DOHH2 (cell line): ENCODE data around the gene KRT39.

Experiments
- H3F3A ChIP-seq: fragments of 200-600 bp; sonication (generic), shearing (Covaris generic); 2 replicates; pipeline ENCODE4 v1.6.0; 2016; ENCODE audit warnings: antibody characterized with exemption, mild to moderate bottlenecking; ENCODE audit not compliant: control insufficient read depth, insufficient read depth
- H3K27ac ChIP-seq: fragments of 200-600 bp; sonication (generic); 2 replicates; pipeline ENCODE4 v1.5.1; 2014; ENCODE audit warnings: low read depth, mild to moderate bottlenecking, low read length, moderate library complexity
- H3K27me3 ChIP-seq: fragments of 200-600 bp; sonication (generic); 2 replicates; pipeline ENCODE4 v1.6.1; 2014; ENCODE audit warnings: mild to moderate bottlenecking, low read length, mixed read lengths; ENCODE audit not compliant: control insufficient read depth
- H3K36me3 ChIP-seq: fragments of 200-600 bp; sonication (generic); 2 replicates; pipeline ENCODE4 v1.6.1; 2014; ENCODE audit warnings: mild to moderate bottlenecking, low read length, moderate library complexity, mixed read lengths; ENCODE audit not compliant: control insufficient read depth
- H3K4me1 ChIP-seq: fragments of 200-600 bp; sonication (generic); 2 replicates; pipeline ENCODE4 v1.6.1; 2014; ENCODE audit warnings: mild to moderate bottlenecking, low read length, mixed read lengths; ENCODE audit not compliant: control insufficient read depth
- H3K4me2 ChIP-seq: fragments of 200-600 bp; sonication (generic); 2 replicates; pipeline ENCODE4 v1.6.0; 2014; ENCODE audit warnings: mild to moderate bottlenecking, low read length, moderate library complexity
- H3K4me3 ChIP-seq: fragments of 200-600 bp; sonication (generic); 2 replicates; pipeline ENCODE4 v1.5.1; 2014; ENCODE audit warnings: mild to moderate bottlenecking, low read length, mixed read lengths
- H3K79me2 ChIP-seq: fragments of 200-600 bp; sonication (generic); 2 replicates; pipeline ENCODE4 v1.6.1; 2014; ENCODE audit warnings: mild to moderate bottlenecking, low read length, mixed read lengths; ENCODE audit not compliant: control insufficient read depth
- H3K9me2 ChIP-seq: fragments of 200-600 bp; sonication (generic); replicated peaks from 2 replicates; pipeline ENCODE4 v1.6.1; 2014; ENCODE audit warnings: mild to moderate bottlenecking, low read length, mixed read lengths; ENCODE audit not compliant: control insufficient read depth
- H3K9me3 ChIP-seq: fragments of 200-600 bp; sonication (generic); 2 replicates; pipeline ENCODE4 v1.6.1; 2014; ENCODE audit warnings: antibody characterized with exemption, low read length, mixed read lengths; ENCODE audit not compliant: control insufficient read depth, insufficient read depth
- H4K20me1 ChIP-seq: fragments of 200-600 bp; sonication (generic); 2 replicates; pipeline ENCODE4 v1.6.0; 2014; ENCODE audit warnings: low read depth, mild to moderate bottlenecking, antibody characterized with exemption, low read length, moderate library complexity; ENCODE audit not compliant: control insufficient read depth, insufficient read depth
- CTCF ChIP-seq: fragments of 200-600 bp; sonication (generic); IDR thresholded peaks from one replicate; pipeline ENCODE4 v1.5.1; 2014; ENCODE audit warnings: antibody characterized with exemption, mild to moderate bottlenecking, low read depth, low read length; ENCODE audit not compliant: poor library complexity, severe bottlenecking
- EZH2phosphoT487 ChIP-seq: fragments of 200-600 bp; sonication (generic); IDR thresholded peaks from 2 replicates; pipeline ENCODE4 v1.6.1; 2017; ENCODE audit warnings: borderline replicate concordance, mild to moderate bottlenecking, antibody characterized with exemption, low read length, moderate library complexity, mixed read lengths

Gene KRT39

GRCh38 chr17:40993084-40993483 lies 26.3 kb upstream of the KRT39 start:
- H3K4me2 ChIP-seq = no peak overlapping the region
- no peaks in the 10 kb centered on the region for H3K9me3 ChIP-seq
- no peaks in the 10 kb centered on the region for H3K4me1 ChIP-seq
- TF ChIP-seq EZH2phosphoT487 = no peak
- TF ChIP-seq CTCF = no peak
- H3K27ac ChIP-seq = no peak overlapping the region
- H3K36me3 ChIP-seq = no peaks in the 10 kb centered on the region
- peaks cover 25% of the 10 kb centered on the region for H3K27me3 ChIP-seq
- no peaks in the 10 kb centered on the region for H3F3A ChIP-seq
- H3K4me3 ChIP-seq = no peak overlapping the region
- H4K20me1 ChIP-seq = no peaks in the 10 kb centered on the region
- no peaks in the 10 kb centered on the region for H3K79me2 ChIP-seq
- H3K9me2 ChIP-seq = no peaks in the 10 kb centered on the region

GRCh38 chr17:40992666-40993065 lies 25.9 kb upstream of the KRT39 start:
- no peaks in the 10 kb centered on the region for H3K36me3 ChIP-seq
- H3F3A ChIP-seq = no peaks in the 10 kb centered on the region
- peaks cover 23% of the 10 kb centered on the region for H3K27me3 ChIP-seq
- no peak for TF ChIP-seq CTCF
- no peak for TF ChIP-seq EZH2phosphoT487
- H3K9me3 ChIP-seq = no peaks in the 10 kb centered on the region
- H3K4me1 ChIP-seq = no peaks in the 10 kb centered on the region
- H3K27ac ChIP-seq = no peak overlapping the region
- H3K9me2 ChIP-seq = no peaks in the 10 kb centered on the region
- no peaks in the 10 kb centered on the region for H4K20me1 ChIP-seq
- H3K79me2 ChIP-seq = no peaks in the 10 kb centered on the region
- H3K4me3 ChIP-seq = no peak overlapping the region
- no peak overlapping the region for H3K4me2 ChIP-seq

- no peaks in the 10 kb centered on the region for H3K9me3 ChIP-seq
- no peak overlapping the region for H3K27ac ChIP-seq
- no peak overlapping the region for H3K4me2 ChIP-seq
- no peaks in the 10 kb centered on the region for H3K36me3 ChIP-seq
- no peak for TF ChIP-seq CTCF
- TF ChIP-seq EZH2phosphoT487 = no peak
- no peaks in the 10 kb centered on the region for H3F3A ChIP-seq
- peaks cover 6% of the 10 kb centered on the region; the same call in 1 of the 2 replicates for H3K27me3 ChIP-seq
- H3K9me2 ChIP-seq = no peaks in the 10 kb centered on the region
- no peak overlapping the region for H3K4me3 ChIP-seq
- no peaks in the 10 kb centered on the region for H3K79me2 ChIP-seq
- H3K4me1 ChIP-seq = no peaks in the 10 kb centered on the region
- no peaks in the 10 kb centered on the region for H4K20me1 ChIP-seq
These were observed 20.2 kb upstream of the KRT39 start for GRCh38 chr17:40986920-40987319.

- Histone ChIP-seq H3K4me3 (no peak within 1 kb of the TSS), H3K36me3 (no peaks in the 10 kb centered on the region), H4K20me1 (no peaks in the 10 kb centered on the region), H3K27ac (no peak within 1 kb of the TSS), H3K9me2 (no peaks in the 10 kb centered on the region), H3K4me2 (no peak within 1 kb of the TSS), H3K4me1 (no peaks in the 10 kb centered on the region), H3F3A (no peaks in the 10 kb centered on the region), H3K27me3 (peaks cover 3% of the 10 kb centered on the region), H3K79me2 (no peaks in the 10 kb centered on the region), H3K9me3 (no peaks in the 10 kb centered on the region)
- TF ChIP-seq EZH2phosphoT487 (no peak), CTCF (no peak)
These were observed 17.5 kb upstream of the KRT39 start, which contains the start of gene KRT40 for GRCh38 chr17:40984226-40984625. KRT40 (minus strand) TSS chr17:40984326; CDS start chr17:40984273, 53 bp downstream.
